OCI-LY7 (cell line): ENCODE data around the gene PADI3. TPM values are rescaled to one million over a fixed set of nuclear protein-coding genes. Genes with fewer than 3 reads are reported as not detected.

Experiments
- BruUV-seq: library from RNA; stranded (reverse); fragments of 400-500 nt; replicated peaks from 2 replicates; lab custom pipeline; 2021; lab: Mats Ljungman, UMichigan
- CTCF ChIA-PET: fragments of 300-600 bp; sonication (Branson Sonifier 250); formaldehyde crosslinking; loops from one replicate; lab custom pipeline; 2022; ENCODE audit warnings: antibody characterized with exemption; ENCODE audit not compliant: unreplicated experiment; lab: Charles Lee
- POLR2A ChIA-PET: fragments of 300-600 bp; sonication (Branson Sonifier 250); formaldehyde crosslinking; loops from one replicate; lab custom pipeline; 2022; ENCODE audit warnings: antibody characterized with exemption; lab: Charles Lee
- DNase-seq: peaks from one replicate; pipeline ENCODE4 v3.0.0-alpha.2; 2015; ENCODE audit warnings: low spot score
- H2AFZ ChIP-seq: fragments of 200-600 bp; sonication (generic), shearing (Covaris generic); 2 replicates; pipeline ENCODE4 v1.6.1; 2014; ENCODE audit warnings: mild to moderate bottlenecking, antibody characterized with exemption, low read length, moderate library complexity
- H3K27ac ChIP-seq: fragments of 200-600 bp; sonication (generic); 2 replicates; pipeline ENCODE4 v1.5.1; 2014; ENCODE audit warnings: mixed run types, low read depth, mild to moderate bottlenecking, moderate library complexity, low read length, inconsistent platforms; ENCODE audit not compliant: poor library complexity, severe bottlenecking
- H3K36me3 ChIP-seq: fragments of 200-600 bp; sonication (generic); 2 replicates; pipeline ENCODE4 v1.6.1; 2014; ENCODE audit warnings: mild to moderate bottlenecking, antibody characterized with exemption, low read length, moderate library complexity, mixed read lengths; ENCODE audit not compliant: insufficient read depth
- H3K4me1 ChIP-seq: fragments of 200-600 bp; sonication (generic); 2 replicates; pipeline ENCODE4 v1.5.1; 2014; ENCODE audit warnings: mild to moderate bottlenecking, low read length; ENCODE audit not compliant: insufficient read depth, poor library complexity, severe bottlenecking
- H3K4me2 ChIP-seq: fragments of 200-600 bp; sonication (generic); 2 replicates; pipeline ENCODE4 v1.6.1; 2014; ENCODE audit warnings: mild to moderate bottlenecking, low read length
- H3K4me3 ChIP-seq: fragments of 200-600 bp; sonication (generic); 2 replicates; pipeline ENCODE4 v1.5.1; 2014; ENCODE audit warnings: mild to moderate bottlenecking, low read depth, low read length; ENCODE audit not compliant: poor library complexity, severe bottlenecking
- H3K79me2 ChIP-seq: fragments of 200-600 bp; sonication (generic); 2 replicates; pipeline ENCODE4 v1.6.1; 2016; ENCODE audit warnings: low read depth, mild to moderate bottlenecking, low read length, moderate library complexity, mixed read lengths; ENCODE audit not compliant: insufficient read depth
- H3K9me2 ChIP-seq: fragments of 200-600 bp; sonication (generic); 2 replicates; pipeline ENCODE4 v1.6.1; 2016; ENCODE audit warnings: mild to moderate bottlenecking, low read length, mixed read lengths; ENCODE audit not compliant: insufficient read depth
- H3K9me3 ChIP-seq: fragments of 200-600 bp; sonication (generic); 2 replicates; pipeline ENCODE4 v1.6.1; 2014; ENCODE audit warnings: mild to moderate bottlenecking, mixed run types, low read length, mixed read lengths
- H4K20me1 ChIP-seq: fragments of 200-600 bp; sonication (generic); 2 replicates; pipeline ENCODE4 v1.6.1; 2014; ENCODE audit warnings: mild to moderate bottlenecking, antibody characterized with exemption, low read length, moderate library complexity, mixed read lengths; ENCODE audit not compliant: insufficient read depth
- CTCF ChIP-seq: fragments of 200-600 bp; sonication (generic); conservative IDR thresholded peaks from 2 replicates; pipeline ENCODE4 v1.5.1; 2014; ENCODE audit warnings: mild to moderate bottlenecking, antibody characterized with exemption, low read length, moderate library complexity, mixed read lengths
- EZH2phosphoT487 ChIP-seq: fragments of 200-600 bp; sonication (generic); IDR thresholded peaks from 2 replicates; pipeline ENCODE4 v1.6.1; 2018; ENCODE audit warnings: low read depth, borderline replicate concordance, mild to moderate bottlenecking, mixed run types, antibody characterized with exemption, low read length, moderate library complexity, mixed read lengths
- intact Hi-C: fragments of 100-400 bp; cut with micrococcal nuclease; formaldehyde crosslinking; loops from one replicate; pipeline ENCODE4 v1.10.0; 2022; ENCODE audit not compliant: unreplicated experiment
- total RNA-seq, 2 experiments: library from RNA; depleted of rRNA in 1 of 2; stranded (reverse); fragments of >200 nt in 1 of 2; shearing (Covaris generic) in 1 of 2; gene quantifications; 2 replicates each; pipeline ENCODE4 v1.2.3, GENCODE V29; 2014 to 2022

The PADI3 gene
- total RNA-seq, 2 experiments from 2014 or later, result not detected

- H3K9me2 ChIP-seq, result no peaks in the 10 kb centered on the region
- no peak overlapping the region for H3K4me3 ChIP-seq
- CTCF ChIA-PET, result no interaction called here
- no peak for TF ChIP-seq CTCF
- no peak for TF ChIP-seq EZH2phosphoT487
- no peaks in the 10 kb centered on the region for H3K9me3 ChIP-seq
- no peaks in the 10 kb centered on the region for H3K79me2 ChIP-seq
- POLR2A ChIA-PET, result no interaction called here
- H2AFZ ChIP-seq, result no peak overlapping the region
- DNase-seq, result no peak
- intact Hi-C loops, result no loop called here
- H3K4me1 ChIP-seq, result no peaks in the 10 kb centered on the region
- H3K36me3 ChIP-seq, result no peaks in the 10 kb centered on the region
- no TSS peak for BruUV-seq
- no peak overlapping the region for H3K27ac ChIP-seq
- no peak overlapping the region for H3K4me2 ChIP-seq
- H4K20me1 ChIP-seq, result no peaks in the 10 kb centered on the region
Observed at GRCh38 chr1:17309426-17310067, 60.6 kb downstream of the PADI3 start.

- Histone ChIP-seq H3K36me3 (no peaks in the 10 kb centered on the region), H3K4me2 (no peak overlapping the region), H3K4me3 (no peak overlapping the region), H3K9me2 (no peaks in the 10 kb centered on the region), H3K9me3 (no peaks in the 10 kb centered on the region), H3K4me1 (no peaks in the 10 kb centered on the region), H3K27ac (no peak overlapping the region), H3K79me2 (no peaks in the 10 kb centered on the region), H4K20me1 (no peaks in the 10 kb centered on the region), H2AFZ (no peak overlapping the region)
- no peak for DNase-seq
- BruUV-seq, result no TSS peak
- ChIA-PET CTCF (no interaction called here), POLR2A (no interaction called here)
- intact Hi-C loops, result no loop called here
- TF ChIP-seq EZH2phosphoT487 (no peak), CTCF (no peak)
Observed at GRCh38 chr1:17310068-17310640, 61.3 kb downstream of the PADI3 start.
